NCI-H345 treated with DMSO at 0.1 percent for 48 hours (cell line): ENCODE data around the gene MREG.
A peak's percentile ranks its signal among the peaks of the same experiment; 100 is the strongest.

Experiments
- DNase-seq: peaks from one replicate; lab custom pipeline; 2025; ENCODE audit not compliant: unreplicated experiment; lab: John Stamatoyannopoulos, UW

MREG gene

GRCh38 chr2:215898363-215898762 is 115.0 kb downstream of the MREG start:
- DNase-seq = no peak

- DNase-seq = no peak
Observed at GRCh38 chr2:215896921-215897320, 116.4 kb downstream of the MREG start.

GRCh38 chr2:215895330-215895729 is 118.0 kb downstream of the MREG start:
- DNase-seq = peak; percentile 47
